ENCODE measurements around the gene ATP8B1.

The ATP8B1 gene

DNA sequence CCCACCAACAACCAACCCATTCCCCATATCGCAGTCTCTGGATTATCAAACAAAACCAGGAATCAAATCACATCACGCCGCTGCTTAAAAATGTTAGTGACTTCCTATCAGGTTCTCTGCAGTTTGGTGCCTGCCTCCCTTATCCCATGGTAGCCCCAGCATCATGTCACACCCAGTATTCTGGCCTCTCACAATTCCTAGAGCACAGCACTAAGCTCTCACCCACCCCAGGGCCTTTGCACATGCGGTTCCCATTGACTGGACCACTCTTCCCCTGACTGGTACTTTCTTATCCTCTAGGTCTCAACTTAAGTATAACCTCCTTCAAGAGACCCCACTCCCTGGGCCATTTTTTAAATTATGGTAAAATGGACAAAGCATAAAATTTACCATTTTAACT is 12.8 kb downstream of the ATP8B1 start:
- TF ChIP-seq GATA2 (IDR thresholded peaks at IDR 0.05; ENCODE audit: low read depth, low read length) = no peak
- TF ChIP-seq GATA3 (IDR thresholded peaks at IDR 0.05; ENCODE audit: low read depth, low read length) = no peak

DNA sequence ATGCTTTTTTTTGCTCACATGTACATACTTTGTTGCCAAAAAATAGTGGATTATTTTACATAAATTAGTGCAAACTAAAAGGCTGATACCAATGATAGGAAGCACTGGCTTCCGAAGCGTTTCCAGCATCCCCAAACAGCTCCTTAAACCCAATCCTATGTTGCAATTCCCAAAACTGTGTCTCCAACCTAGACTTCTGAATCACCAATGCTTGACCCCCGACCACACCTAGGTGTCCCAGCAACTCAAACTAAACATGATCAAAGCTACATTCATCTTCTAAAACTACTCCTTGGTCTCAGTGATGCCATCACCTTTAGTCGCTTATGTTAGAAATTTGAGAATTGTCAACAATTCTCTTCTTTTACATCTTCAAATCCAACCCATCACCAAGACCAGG is 13.4 kb downstream of the ATP8B1 start:
- TF ChIP-seq GATA3 (IDR thresholded peaks at IDR 0.05; ENCODE audit: low read depth, low read length) (no peak), GATA2 (IDR thresholded peaks at IDR 0.05; ENCODE audit: low read depth, low read length) (no peak)

DNA sequence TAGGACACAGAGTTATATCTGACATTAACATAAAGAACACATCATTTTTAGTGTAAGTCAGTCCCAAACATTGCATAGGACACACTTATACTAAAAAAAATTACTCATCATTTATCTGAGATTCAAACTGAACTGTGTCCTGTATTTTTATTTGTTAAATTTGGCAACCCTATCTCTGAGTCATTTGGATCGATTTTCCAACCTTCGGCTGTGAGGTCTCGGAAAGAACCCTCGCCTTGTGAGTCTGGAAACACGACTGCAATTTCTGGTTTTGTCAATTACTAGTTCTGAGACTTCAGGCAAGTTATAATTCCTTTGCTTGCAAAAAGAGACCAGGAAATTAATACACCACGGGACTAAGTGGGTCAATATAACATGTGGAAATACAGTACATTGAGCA is 14.0 kb downstream of the ATP8B1 start:
- TF ChIP-seq GATA3 (IDR thresholded peaks at IDR 0.05; ENCODE audit: low read depth, low read length) (no peak), GATA2 (IDR thresholded peaks at IDR 0.05; ENCODE audit: low read depth, low read length) (no peak)

DNA sequence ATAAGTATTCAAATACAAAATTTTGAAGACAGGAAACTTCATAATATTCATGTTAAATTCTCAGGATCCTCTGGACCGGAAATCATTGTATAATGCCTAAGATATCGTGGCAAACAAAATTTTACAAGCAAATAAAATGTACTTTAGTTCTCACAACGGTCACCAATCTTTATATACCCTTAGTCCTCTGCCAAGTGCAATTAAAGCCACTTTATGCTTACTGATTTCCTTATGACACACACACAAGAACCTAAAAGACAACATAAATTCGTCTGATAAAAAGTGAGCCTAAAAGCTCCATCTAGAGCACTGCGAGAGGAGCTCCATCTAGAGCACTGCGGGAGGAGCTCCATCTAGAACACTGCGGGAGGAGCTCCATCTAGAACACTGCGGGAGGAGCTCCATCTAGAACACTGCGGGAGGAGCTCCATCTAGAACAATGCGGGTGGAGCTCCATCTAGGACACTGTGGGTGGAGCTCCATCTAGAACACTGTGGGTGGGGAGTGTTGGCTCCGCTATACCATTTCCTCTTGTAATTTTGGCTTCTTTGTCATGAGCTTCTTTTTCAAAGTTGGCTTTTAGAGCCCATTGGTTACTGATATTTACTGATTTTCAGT is 15.9 kb downstream of the ATP8B1 start:
- TF ChIP-seq GATA2 (IDR thresholded peaks at IDR 0.05; ENCODE audit: low read depth, low read length) (no peak), GATA3 (IDR thresholded peaks at IDR 0.05; ENCODE audit: low read depth, low read length) (no peak)

DNA sequence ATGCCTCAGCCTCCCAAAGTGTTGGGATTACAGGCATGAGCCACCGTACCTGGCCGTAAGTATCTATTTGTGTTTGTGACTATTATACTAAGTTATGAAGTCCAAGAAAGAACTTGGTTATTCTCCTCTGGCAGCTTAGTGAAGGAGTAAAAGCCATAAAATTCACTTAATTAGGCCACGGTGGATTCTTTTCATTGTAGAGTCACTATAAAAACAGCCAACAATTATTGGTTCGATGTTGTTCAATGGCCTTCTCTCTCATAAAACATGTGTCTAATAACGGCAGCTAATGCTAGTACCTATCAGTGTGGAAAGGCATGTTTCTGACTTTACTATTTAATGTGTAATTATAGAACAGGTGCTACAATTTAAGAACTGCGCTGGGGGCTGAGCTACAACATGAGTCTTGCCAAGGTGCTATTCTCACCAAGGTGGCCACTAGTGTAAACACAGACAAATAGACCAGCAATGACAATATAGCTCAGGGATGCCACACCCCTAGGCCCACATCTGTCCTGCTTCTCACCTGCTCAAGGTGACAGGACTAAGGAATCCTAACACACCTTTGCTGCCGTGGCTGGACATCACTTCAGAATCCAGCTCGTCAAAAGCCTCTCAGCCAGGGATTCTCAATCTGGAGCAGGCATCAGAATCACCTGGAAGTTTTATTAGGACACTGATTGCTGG is 17.2 kb downstream of the ATP8B1 start:
- TF ChIP-seq GATA2 (IDR thresholded peaks at IDR 0.05; ENCODE audit: low read depth, low read length) = no peak
- no peak for TF ChIP-seq GATA3 (IDR thresholded peaks at IDR 0.05; ENCODE audit: low read depth, low read length)

DNA sequence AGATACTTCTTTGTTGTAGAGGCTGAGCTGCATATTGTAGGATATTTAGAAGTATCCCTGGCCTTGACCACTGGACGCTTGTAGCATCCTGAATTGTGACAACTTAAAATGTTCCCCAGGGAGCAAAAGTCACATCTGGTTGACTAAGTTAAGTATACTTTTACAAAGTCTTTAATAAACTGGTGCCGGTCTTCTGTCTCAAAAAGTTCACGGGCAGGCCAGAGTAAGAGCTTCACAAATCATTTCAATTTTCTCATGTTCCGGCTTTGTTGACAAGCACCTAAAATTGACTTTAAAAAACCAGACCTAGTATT is 18.4 kb downstream of the ATP8B1 start:
- TF ChIP-seq GATA3 (IDR thresholded peaks at IDR 0.05; ENCODE audit: low read depth, low read length) (no peak), GATA2 (IDR thresholded peaks at IDR 0.05; ENCODE audit: low read depth, low read length) (no peak)

DNA sequence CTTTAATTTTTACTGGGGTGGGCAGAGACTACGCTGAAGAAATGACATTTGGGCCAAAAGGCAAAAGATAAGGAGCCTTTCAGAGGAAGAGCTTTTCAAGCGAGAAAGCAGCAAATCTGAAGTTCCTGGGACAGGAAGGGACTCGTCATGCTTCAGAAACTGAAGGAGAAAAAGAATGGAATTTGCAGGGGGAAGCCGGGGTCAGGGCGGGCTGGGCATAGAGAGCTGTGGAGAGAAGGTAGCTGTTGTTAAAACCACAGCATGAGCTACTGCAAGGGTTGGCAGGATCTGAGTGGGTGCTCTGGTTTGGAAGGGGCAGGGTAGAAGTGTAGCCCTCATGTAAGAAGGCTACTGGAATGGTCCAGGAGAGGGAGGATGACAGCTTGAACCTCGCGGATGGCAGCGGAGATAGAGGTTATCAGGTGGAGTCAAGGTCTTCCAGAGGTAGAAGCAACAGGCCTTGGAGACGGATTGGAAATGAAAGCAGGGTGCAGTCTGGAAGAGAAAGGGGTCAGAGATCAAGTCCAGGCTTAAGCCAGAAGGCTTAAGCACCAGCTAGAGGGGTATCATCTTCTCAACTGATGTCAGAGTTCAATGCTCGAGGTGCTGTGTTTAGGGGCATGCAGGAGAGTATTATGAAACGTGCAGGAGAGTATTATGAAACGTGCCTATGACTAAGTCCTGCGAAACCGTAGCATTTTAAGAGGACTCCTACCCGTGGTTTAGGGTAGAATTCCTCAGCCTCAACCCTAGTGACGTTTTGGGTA is 18.9 kb downstream of the ATP8B1 start:
- no peak for TF ChIP-seq GATA3 (IDR thresholded peaks at IDR 0.05; ENCODE audit: low read depth, low read length)

DNA sequence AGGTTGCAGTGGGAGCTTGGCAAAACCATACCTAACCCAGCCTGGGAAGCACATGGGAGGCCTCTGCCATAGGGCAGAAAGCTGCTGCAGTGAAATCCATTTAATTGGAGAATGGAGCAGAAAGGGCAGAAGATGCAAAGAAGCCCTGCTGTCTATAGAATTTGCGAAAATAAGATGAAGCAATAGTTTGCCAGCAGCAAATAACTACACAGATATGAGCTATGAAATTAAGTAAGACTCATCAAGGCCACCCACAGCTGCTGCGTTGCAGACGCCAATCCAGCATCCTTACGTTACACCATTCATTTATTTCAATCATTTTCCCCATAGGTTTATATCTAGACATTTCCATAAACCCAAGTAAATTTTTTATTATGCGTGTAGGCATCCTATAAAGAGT is 21.1 kb downstream of the ATP8B1 start:
- TF ChIP-seq GATA3 (IDR thresholded peaks at IDR 0.05; ENCODE audit: low read depth, low read length) (no peak), GATA2 (IDR thresholded peaks at IDR 0.05; ENCODE audit: low read depth, low read length) (no peak)

DNA sequence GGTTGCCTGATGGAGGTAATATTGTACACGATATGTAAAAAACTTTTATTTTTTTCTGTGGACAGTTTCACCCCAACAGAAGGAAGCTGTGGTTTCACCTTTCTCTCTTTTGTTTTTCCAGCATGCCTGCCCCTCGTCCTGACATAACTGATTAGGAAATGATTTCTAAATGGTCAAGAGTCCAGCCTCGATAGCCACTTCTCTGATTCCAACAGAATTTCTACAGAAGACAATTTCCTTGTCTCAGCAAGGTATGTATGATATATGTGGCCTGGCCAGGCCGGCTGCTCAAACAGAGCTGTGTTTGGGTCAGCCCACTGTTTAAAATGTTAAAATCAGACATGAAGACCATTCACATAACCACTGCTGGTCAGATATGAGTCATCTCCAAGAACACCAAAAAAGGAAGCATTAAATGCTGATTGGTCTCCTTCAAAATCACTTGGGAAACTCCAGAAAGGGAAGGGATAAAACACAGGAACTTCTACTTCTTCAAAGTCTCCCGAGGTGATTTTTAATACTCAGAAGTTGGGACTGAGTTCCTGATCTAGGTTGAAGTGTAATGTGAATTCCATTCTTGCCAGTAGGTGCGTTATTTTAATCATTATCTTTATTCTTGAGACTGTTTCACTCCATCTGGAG is 22.3 kb downstream of the ATP8B1 start:
- TF ChIP-seq GATA2 (IDR thresholded peaks at IDR 0.05; ENCODE audit: low read depth, low read length) = no peak
- TF ChIP-seq GATA3 (IDR thresholded peaks at IDR 0.05; ENCODE audit: low read depth, low read length) = no peak

DNA sequence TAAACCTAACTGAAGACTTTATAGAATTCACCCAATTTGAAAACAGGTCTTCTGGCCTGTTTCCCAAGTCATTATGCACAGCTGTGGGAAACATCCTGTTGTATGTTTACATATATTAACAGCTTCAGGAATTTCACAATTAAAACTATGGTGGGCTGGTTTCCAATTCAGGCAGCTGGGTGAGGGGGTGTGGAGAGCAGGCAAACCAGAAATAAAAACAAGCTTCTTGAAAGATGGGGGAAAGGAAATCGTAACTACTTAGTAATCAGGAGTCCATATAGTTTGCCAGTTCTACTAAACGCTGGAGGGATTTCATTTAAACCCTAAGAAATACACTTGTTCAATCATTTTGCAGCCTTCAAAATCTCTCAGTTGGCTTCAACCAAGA is 22.8 kb downstream of the ATP8B1 start:
- no peak for TF ChIP-seq GATA2 (IDR thresholded peaks at IDR 0.05; ENCODE audit: low read depth, low read length)
- no peak for TF ChIP-seq GATA3 (IDR thresholded peaks at IDR 0.05; ENCODE audit: low read depth, low read length)

DNA sequence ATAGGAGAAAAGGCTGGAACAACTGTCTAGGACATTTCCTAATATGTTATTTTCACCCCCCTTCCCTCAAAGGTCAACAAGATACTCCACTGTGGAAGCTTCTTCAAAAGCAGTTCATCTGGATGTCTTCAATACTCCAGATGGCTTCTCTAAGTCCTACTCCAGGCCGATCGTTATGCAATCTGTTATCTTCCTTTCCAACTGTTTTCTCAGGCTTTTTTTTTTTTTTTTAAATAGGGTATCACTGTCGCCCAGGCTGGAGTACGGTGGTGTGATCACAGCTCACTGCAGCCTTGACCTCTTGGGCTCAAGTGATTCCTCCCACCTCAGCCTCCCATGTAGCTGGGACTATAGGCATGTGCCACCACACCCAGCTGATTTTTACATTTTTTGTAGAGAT is 26.3 kb downstream of the ATP8B1 start:
- no peak for TF ChIP-seq GATA3 (IDR thresholded peaks at IDR 0.05; ENCODE audit: low read depth, low read length)
- TF ChIP-seq GATA2 (IDR thresholded peaks at IDR 0.05; ENCODE audit: low read depth, low read length) = no peak

DNA sequence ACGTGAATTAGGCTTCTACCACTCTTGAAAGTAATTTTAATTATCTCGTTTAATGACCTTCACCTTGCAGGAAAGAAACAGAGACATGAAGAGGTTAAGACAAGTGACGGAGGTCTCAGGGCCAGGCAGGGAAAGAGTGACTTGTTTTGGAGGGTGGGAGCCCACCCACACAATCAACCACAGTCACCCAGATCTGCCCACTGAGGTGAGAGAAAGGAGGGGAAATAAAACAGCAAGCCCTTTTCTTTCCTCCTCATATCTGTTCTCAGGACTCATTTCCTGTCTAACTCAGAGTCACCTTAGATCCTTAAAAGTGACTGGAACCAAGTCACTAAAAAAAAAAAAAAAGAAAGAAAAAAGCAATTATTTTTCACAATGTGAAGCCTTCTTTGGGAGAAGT is 26.8 kb downstream of the ATP8B1 start:
- TF ChIP-seq GATA2 (IDR thresholded peaks at IDR 0.05; ENCODE audit: low read depth, low read length) (no peak), GATA3 (IDR thresholded peaks at IDR 0.05; ENCODE audit: low read depth, low read length) (no peak)

DNA sequence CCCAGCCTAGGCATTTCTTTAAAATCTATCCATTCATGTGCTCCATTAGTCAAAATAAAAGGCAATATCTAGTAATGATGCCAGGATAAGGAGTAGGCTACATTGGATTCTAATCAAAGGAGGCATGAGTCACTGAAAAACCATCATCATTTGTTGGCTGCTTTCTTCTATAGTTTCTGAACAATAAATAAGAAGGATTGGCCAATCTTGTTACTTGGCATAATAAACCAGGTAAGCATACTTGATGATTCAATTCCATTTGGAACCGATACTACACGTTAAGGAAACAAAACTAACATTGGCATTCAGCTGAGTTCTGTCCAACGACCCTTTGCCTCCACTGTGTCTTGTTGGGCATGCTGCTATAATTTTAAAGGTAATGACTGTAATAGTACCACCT is 27.2 kb downstream of the ATP8B1 start:
- TF ChIP-seq GATA2 (IDR thresholded peaks at IDR 0.05; ENCODE audit: low read depth, low read length) = no peak
- TF ChIP-seq GATA3 (IDR thresholded peaks at IDR 0.05; ENCODE audit: low read depth, low read length) = no peak

DNA sequence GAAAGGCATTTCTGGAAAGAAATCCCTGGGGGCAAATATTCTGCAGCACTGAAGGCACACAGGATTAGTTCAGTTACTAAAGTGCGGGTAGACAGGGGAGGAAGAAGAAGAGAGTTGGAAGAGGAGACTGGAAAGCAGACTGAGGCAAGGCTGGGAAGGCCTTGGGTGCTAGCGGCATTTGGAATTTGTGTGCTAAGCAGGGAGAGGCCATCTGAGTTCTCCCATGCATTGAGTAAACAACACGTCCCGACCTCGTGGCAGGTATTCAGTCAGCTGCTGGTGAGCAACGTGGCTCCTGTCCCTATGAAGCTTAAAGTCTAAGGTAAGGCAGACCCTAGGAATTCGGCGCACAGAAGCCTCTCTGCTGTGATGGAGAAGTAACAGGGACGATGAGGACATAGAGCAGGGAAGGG is 30.7 kb downstream of the ATP8B1 start:
- TF ChIP-seq GATA2 (IDR thresholded peaks at IDR 0.05; ENCODE audit: low read depth, low read length) = no peak
- TF ChIP-seq GATA3 (IDR thresholded peaks at IDR 0.05; ENCODE audit: low read depth, low read length) = no peak

DNA sequence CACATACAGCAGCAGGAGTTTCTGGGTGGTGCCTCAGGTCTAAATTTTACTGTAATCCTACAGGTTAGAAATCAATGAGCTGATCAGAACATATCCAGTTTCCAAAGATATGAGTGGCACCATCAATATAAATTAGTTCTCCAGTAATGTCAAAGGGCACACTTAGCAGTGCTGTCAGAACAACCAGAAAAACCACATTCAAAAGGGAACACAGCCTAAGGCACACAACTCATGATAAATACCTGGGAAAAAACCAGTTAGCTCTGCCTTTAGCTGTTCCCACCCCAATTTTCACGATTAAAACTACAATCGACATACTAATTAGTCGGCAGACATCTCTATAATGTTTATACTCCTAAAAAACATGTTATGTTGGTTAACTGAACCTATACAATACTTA is 31.5 kb downstream of the ATP8B1 start:
- TF ChIP-seq GATA3 (IDR thresholded peaks at IDR 0.05; ENCODE audit: low read depth, low read length) (no peak), GATA2 (IDR thresholded peaks at IDR 0.05; ENCODE audit: low read depth, low read length) (no peak)
